ENCODE data around the gene FAM117B. TPM values are rescaled to one million over a fixed set of nuclear protein-coding genes. Genes with fewer than 3 reads are reported as not detected.

FAM117B gene
- total RNA-seq, 2 donors from 2014 or later = 32.1 to 34.0 TPM

DNA sequence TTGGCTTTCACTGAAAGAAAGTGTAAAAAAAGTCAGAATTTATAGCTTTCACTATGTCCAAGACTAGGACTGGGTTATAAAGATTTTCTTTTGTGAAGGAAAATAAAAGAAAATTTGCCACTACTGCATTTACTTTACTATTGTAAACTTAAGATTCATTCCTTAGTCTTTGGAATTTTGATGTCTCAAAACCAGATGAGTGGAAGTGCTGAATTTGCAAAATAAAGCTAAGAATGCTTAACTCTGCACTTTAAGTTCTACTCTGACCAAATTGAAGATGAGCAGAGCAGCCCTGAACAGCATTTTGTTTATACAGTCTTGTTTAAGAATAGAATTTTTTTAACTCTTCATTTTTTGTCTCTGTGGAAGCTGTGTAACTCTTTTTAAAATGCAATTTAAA, 134.4 kb downstream of the FAM117B start:
- Mint-ChIP-seq H3K4me3 (no peak overlapping the region), H3K36me3 (ENCODE audit: low read depth) (peaks cover 47% of the 10 kb centered on the region), H3K27ac (no peak overlapping the region), H3K27me3 (ENCODE audit: insufficient read depth) (no peaks in the 10 kb centered on the region), H3K4me1 (no peaks in the 10 kb centered on the region), H3K9me3 (no peaks in the 10 kb centered on the region)
- Histone ChIP-seq H3K27ac (ENCODE audit: low read depth, low read length) (no peak overlapping the region), H3K4me3 (ENCODE audit: low read length) (no peak overlapping the region), H3K9me3 (ENCODE audit: control insufficient read depth, low read length) (no peaks in the 10 kb centered on the region), H3K27me3 (ENCODE audit: control insufficient read depth, insufficient read depth, low read length, poor library complexity, severe bottlenecking) (no peaks in the 10 kb centered on the region), H3K9ac (ENCODE audit: extremely low read depth, low read length, poor library complexity, severe bottlenecking) (no peak overlapping the region), H3K36me3 (ENCODE audit: control insufficient read depth, insufficient read depth, low read length) (peaks cover 48% of the 10 kb centered on the region), H3K4me1 (ENCODE audit: control insufficient read depth, insufficient read depth, low read length) (no peaks in the 10 kb centered on the region)
- TF ChIP-seq, protein P1, sequence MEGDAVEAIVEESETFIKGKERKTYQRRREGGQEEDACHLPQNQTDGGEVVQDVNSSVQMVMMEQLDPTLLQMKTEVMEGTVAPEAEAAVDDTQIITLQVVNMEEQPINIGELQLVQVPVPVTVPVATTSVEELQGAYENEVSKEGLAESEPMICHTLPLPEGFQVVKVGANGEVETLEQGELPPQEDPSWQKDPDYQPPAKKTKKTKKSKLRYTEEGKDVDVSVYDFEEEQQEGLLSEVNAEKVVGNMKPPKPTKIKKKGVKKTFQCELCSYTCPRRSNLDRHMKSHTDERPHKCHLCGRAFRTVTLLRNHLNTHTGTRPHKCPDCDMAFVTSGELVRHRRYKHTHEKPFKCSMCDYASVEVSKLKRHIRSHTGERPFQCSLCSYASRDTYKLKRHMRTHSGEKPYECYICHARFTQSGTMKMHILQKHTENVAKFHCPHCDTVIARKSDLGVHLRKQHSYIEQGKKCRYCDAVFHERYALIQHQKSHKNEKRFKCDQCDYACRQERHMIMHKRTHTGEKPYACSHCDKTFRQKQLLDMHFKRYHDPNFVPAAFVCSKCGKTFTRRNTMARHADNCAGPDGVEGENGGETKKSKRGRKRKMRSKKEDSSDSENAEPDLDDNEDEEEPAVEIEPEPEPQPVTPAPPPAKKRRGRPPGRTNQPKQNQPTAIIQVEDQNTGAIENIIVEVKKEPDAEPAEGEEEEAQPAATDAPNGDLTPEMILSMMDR (conservative IDR thresholded peaks at IDR 0.05) = no peak
- DNase-seq = no peak

DNA sequence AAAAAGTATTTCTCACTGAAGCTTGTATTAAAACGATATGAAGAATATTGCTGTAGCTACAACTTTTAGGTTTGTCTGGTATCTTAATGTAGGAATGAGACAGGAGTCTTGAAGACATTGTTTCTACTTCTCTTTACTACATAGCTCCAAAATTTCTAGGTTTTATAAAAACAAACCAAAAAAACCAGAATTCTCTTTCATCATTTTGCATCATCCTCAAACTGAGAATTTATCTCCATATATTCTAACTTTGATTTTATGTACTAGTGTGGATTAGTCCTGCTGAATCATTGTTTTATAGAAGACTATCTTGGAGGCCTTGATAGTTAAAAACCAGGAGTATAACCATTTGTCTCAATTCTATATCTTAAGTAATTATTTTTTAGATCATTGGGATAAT, 136.6 kb downstream of the FAM117B start:
- no peaks in the 10 kb centered on the region for H3K27me3 ChIP-seq (ENCODE audit: control insufficient read depth, insufficient read depth, low read length, poor library complexity, severe bottlenecking)
- Mint-ChIP-seq H3K4me1 (no peaks in the 10 kb centered on the region), H3K27me3 (ENCODE audit: insufficient read depth) (no peaks in the 10 kb centered on the region), H3K4me3 (no peak overlapping the region), H3K9me3 (no peaks in the 10 kb centered on the region), H3K36me3 (ENCODE audit: low read depth) (peaks cover 47% of the 10 kb centered on the region), H3K27ac (no peak overlapping the region)
- no peak for DNase-seq
- no peak overlapping the region for H3K4me3 ChIP-seq (ENCODE audit: low read length)
- no peaks in the 10 kb centered on the region for H3K9me3 ChIP-seq (ENCODE audit: control insufficient read depth, low read length)
- 83 to 100% methylated on average over 1 of the region's 1 CpG for WGBS, 2 experiments (ENCODE audit: insufficient coverage in 1 of 2, insufficient read length in 1 of 2)
- peaks cover 38% of the 10 kb centered on the region for H3K36me3 ChIP-seq (ENCODE audit: control insufficient read depth, insufficient read depth, low read length)
- no peak overlapping the region for H3K27ac ChIP-seq (ENCODE audit: low read depth, low read length)
- H3K4me1 ChIP-seq (ENCODE audit: control insufficient read depth, insufficient read depth, low read length) = no peaks in the 10 kb centered on the region
- TF ChIP-seq, protein P1 (conservative IDR thresholded peaks at IDR 0.05) = no peak
- no peak overlapping the region for H3K9ac ChIP-seq (ENCODE audit: extremely low read depth, low read length, poor library complexity, severe bottlenecking)

DNA sequence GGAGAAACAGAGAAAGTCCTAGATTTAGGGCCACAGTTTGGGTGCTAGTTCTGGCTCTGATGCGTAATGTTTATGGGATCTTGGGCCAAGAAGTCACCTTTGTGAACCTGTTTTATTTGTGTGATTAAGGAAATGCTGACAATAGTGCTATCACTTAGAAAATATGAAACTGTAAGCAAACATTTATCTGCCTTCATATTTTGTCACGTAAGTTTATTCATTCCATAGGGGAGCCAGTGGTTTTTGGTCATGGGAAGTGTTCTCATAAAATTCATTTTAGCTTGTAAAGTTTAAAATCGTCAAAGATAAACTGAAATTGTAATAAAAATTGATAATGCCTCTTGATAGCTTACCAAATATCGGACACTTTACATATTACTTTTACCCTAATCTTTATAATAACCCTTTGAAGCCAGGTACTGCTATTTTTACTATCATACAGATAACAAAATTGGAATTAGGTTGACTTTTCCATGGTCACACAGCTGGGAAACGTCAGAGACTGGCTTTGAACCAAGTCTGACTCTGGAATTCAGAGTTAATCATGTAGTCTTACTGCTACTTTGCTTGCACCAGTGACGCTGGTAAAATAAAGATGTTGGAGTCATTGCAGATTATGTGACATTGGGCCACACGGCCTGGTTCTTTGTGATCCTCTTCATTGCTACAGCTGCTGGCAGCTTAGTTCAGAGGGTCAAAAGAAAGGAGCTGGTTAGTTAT, 137.1 kb downstream of the FAM117B start:
- TF ChIP-seq, protein P1 (conservative IDR thresholded peaks at IDR 0.05) = no peak
- Mint-ChIP-seq H3K4me3 (no peak overlapping the region), H3K9me3 (no peaks in the 10 kb centered on the region), H3K27me3 (ENCODE audit: insufficient read depth) (no peaks in the 10 kb centered on the region), H3K27ac (no peak overlapping the region), H3K36me3 (ENCODE audit: low read depth) (peaks cover 45% of the 10 kb centered on the region), H3K4me1 (no peaks in the 10 kb centered on the region)
- WGBS, 2 experiments (ENCODE audit: insufficient coverage in 1 of 2, insufficient read length in 1 of 2) = 91 to 96% methylated on average over 5 to 7 of the region's 7 CpGs
- no peak for DNase-seq
- H3K36me3 ChIP-seq (ENCODE audit: control insufficient read depth, insufficient read depth, low read length) = peaks cover 34% of the 10 kb centered on the region
- H3K9me3 ChIP-seq (ENCODE audit: control insufficient read depth, low read length) = no peaks in the 10 kb centered on the region
- H3K4me3 ChIP-seq (ENCODE audit: low read length) = no peak overlapping the region
- H3K4me1 ChIP-seq (ENCODE audit: control insufficient read depth, insufficient read depth, low read length) = no peaks in the 10 kb centered on the region
- H3K27ac ChIP-seq (ENCODE audit: low read depth, low read length) = no peak overlapping the region
- H3K9ac ChIP-seq (ENCODE audit: extremely low read depth, low read length, poor library complexity, severe bottlenecking) = no peak overlapping the region
- no peaks in the 10 kb centered on the region for H3K27me3 ChIP-seq (ENCODE audit: control insufficient read depth, insufficient read depth, low read length, poor library complexity, severe bottlenecking)
